NCI-H748 (cell line): Measurements from ENCODE around the gene SNHG17.

Experiments
- DNase-seq: peaks from one replicate; lab custom pipeline; 2025; ENCODE audit not compliant: unreplicated experiment; lab: John Stamatoyannopoulos, UW

Gene SNHG17

GRCh38 chr20:38377039-38377685 is 58.0 kb downstream of the SNHG17 start:
- no peak for DNase-seq

- DNase-seq, result no peak
These were observed 61.2 kb downstream of the SNHG17 start for GRCh38 chr20:38373898-38374297.

GRCh38 chr20:38373231-38373867 is 61.8 kb downstream of the SNHG17 start:
- DNase-seq, result no peak

DNA sequence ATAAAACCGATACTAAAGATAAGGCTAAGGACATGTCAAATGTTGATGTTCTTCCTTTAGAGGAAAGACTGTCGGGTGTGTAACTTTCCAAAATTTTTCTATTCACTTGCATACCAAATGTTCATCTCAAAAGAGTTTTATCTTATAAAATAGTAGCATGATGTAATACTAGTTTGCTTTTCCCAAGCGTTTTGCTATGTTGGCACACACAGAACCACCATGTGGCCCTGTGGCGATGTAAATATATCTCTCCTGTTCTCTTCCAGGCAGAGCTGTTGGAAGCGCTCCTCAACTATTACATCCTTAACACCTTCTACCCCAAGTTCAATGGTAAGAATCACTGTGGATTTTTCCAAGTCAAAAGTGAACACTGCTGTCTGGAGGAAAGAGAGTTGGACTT is 62.3 kb downstream of the SNHG17 start:
- DNase-seq, result no peak
